Stimulated activated naive B cell treated with anti-CD40 and anti-IgM and Interleukin-4, amounts not matched to agents 10 μg/mL and 1 μg/mL and 100 μg/mL, for 72 hours (primary cell): ENCODE data around the gene ADGRV1.
"Not testable (repeated sequence)": the region's sequence is repeated elsewhere in the genome, so short reads cannot be mapped to it uniquely, and the experiment has no call there.

ENCODE experiments used
- ATAC-seq, 2 donors: fragments of 150-1000 bp; cut with Tn5 transposase; replicated peaks; 2 replicates each; pipeline ENCODE4 v1.10.0; 2021; ENCODE audit warnings: moderate library complexity in 1 of 2
- DNase-seq: peaks from one replicate; pipeline ENCODE4 v3.0.0; 2021
- H3K27ac Mint-ChIP-seq: one replicate; pipeline ENCODE4 v1.8.0; 2022; ENCODE audit warnings: mild to moderate bottlenecking, mixed read lengths
- H3K27me3 Mint-ChIP-seq, 2 donors: one replicate each; pipeline ENCODE4 v1.8.0; 2022; ENCODE audit warnings: mixed read lengths in 2 of 2
- H3K36me3 Mint-ChIP-seq, 2 donors: one replicate each; pipeline ENCODE4 v1.8.0; 2022; ENCODE audit warnings: mixed read lengths in 2 of 2, mild to moderate bottlenecking in 1 of 2
- H3K4me1 Mint-ChIP-seq, 2 donors: one replicate each; pipeline ENCODE4 v1.8.0; 2022; ENCODE audit warnings: mixed read lengths in 2 of 2, mild to moderate bottlenecking in 1 of 2
- H3K4me3 Mint-ChIP-seq, 2 donors: one replicate each; pipeline ENCODE4 v1.8.0; 2022; ENCODE audit warnings: mild to moderate bottlenecking in 2 of 2, mixed read lengths in 2 of 2, moderate library complexity in 1 of 2
- H3K9me3 Mint-ChIP-seq, 2 donors: one replicate each; pipeline ENCODE4 v1.8.0; 2022; ENCODE audit warnings: mixed read lengths in 2 of 2, mild to moderate bottlenecking in 1 of 2

ADGRV1 gene

GRCh38 chr5:90796919-90797318 is 238.3 kb downstream of the ADGRV1 start:
- ATAC-seq, H3K36me3 Mint-ChIP-seq, H3K27ac Mint-ChIP-seq, H3K27me3 Mint-ChIP-seq, H3K4me1 Mint-ChIP-seq, H3K4me3 Mint-ChIP-seq, DNase-seq: not testable (repeated sequence)
- peaks cover 22 to 30% of the 10 kb centered on the region in 2 donors for H3K9me3 Mint-ChIP-seq

- not testable (repeated sequence) for H3K4me1 Mint-ChIP-seq, H3K4me3 Mint-ChIP-seq, ATAC-seq, DNase-seq, H3K36me3 Mint-ChIP-seq, H3K27ac Mint-ChIP-seq
- H3K27me3 Mint-ChIP-seq = peaks cover 0 to 13% of the 10 kb centered on the region in 2 donors
- peaks cover 22 to 30% of the 10 kb centered on the region in 2 donors for H3K9me3 Mint-ChIP-seq
These were observed 241.5 kb downstream of the ADGRV1 start for GRCh38 chr5:90800082-90800481.

GRCh38 chr5:90800515-90800914 is 241.9 kb downstream of the ADGRV1 start:
- ATAC-seq, H3K36me3 Mint-ChIP-seq, DNase-seq, H3K4me3 Mint-ChIP-seq, H3K27ac Mint-ChIP-seq, H3K4me1 Mint-ChIP-seq: not testable (repeated sequence)
- peaks cover 0 to 13% of the 10 kb centered on the region in 2 donors for H3K27me3 Mint-ChIP-seq
- H3K9me3 Mint-ChIP-seq = peaks cover 22 to 30% of the 10 kb centered on the region in 2 donors

- no peak for DNase-seq
- ATAC-seq = peak; percentile 64 to 66
- Mint-ChIP-seq H3K9me3 (peaks cover 15 to 21% of the 10 kb centered on the region in 2 donors), H3K4me1 (no peaks in the 10 kb centered on the region), H3K27me3 (peaks cover 0 to 9% of the 10 kb centered on the region in 2 donors), H3K36me3 (peaks cover 0 to 3% of the 10 kb centered on the region in 2 donors), H3K4me3 (no peak overlapping the region), H3K27ac (peak overlapping the region; percentile 42)
These were observed 244.1 kb downstream of the ADGRV1 start for GRCh38 chr5:90802474-90803317.

GRCh38 chr5:90803381-90803780 is 244.8 kb downstream of the ADGRV1 start:
- peaks cover 12 to 17% of the 10 kb centered on the region in 2 donors for H3K9me3 Mint-ChIP-seq
- no peaks in the 10 kb centered on the region for H3K4me1 Mint-ChIP-seq
- H3K4me3 Mint-ChIP-seq = no peak overlapping the region
- H3K27ac Mint-ChIP-seq = no peak overlapping the region
- H3K27me3 Mint-ChIP-seq = peaks cover 0 to 8% of the 10 kb centered on the region in 2 donors
- ATAC-seq (no peak), DNase-seq (no peak)
- H3K36me3 Mint-ChIP-seq = peaks cover 0 to 3% of the 10 kb centered on the region in 2 donors

GRCh38 chr5:90803876-90804275 is 245.3 kb downstream of the ADGRV1 start:
- ATAC-seq (no peak), DNase-seq (no peak)
- Mint-ChIP-seq H3K36me3 (peaks cover 0 to 3% of the 10 kb centered on the region in 2 donors), H3K27me3 (peaks cover 0 to 8% of the 10 kb centered on the region in 2 donors), H3K27ac (no peak overlapping the region), H3K4me3 (no peak overlapping the region), H3K4me1 (no peaks in the 10 kb centered on the region), H3K9me3 (peaks cover 11 to 14% of the 10 kb centered on the region in 2 donors)

GRCh38 chr5:90807496-90807895 is 248.9 kb downstream of the ADGRV1 start:
- no peak overlapping the region for H3K4me3 Mint-ChIP-seq
- no peak overlapping the region for H3K27ac Mint-ChIP-seq
- H3K36me3 Mint-ChIP-seq = no peaks in the 10 kb centered on the region
- H3K27me3 Mint-ChIP-seq = peaks cover 0 to 10% of the 10 kb centered on the region in 2 donors
- DNase-seq (no peak), ATAC-seq (no peak)
- H3K9me3 Mint-ChIP-seq = no peaks in the 10 kb centered on the region
- H3K4me1 Mint-ChIP-seq = no peaks in the 10 kb centered on the region

- no peak overlapping the region for H3K4me3 Mint-ChIP-seq
- H3K27ac Mint-ChIP-seq = no peak overlapping the region
- DNase-seq = no peak
- no peaks in the 10 kb centered on the region for H3K9me3 Mint-ChIP-seq
- no peak for ATAC-seq
- H3K27me3 Mint-ChIP-seq = peaks cover 0 to 3% of the 10 kb centered on the region in 2 donors
- no peaks in the 10 kb centered on the region for H3K36me3 Mint-ChIP-seq
- no peaks in the 10 kb centered on the region for H3K4me1 Mint-ChIP-seq
These were observed 250.9 kb downstream of the ADGRV1 start for GRCh38 chr5:90809311-90810056.

GRCh38 chr5:90810211-90810610 is 251.6 kb downstream of the ADGRV1 start:
- Mint-ChIP-seq H3K27ac (no peak overlapping the region), H3K4me3 (no peak overlapping the region), H3K9me3 (no peaks in the 10 kb centered on the region), H3K4me1 (no peaks in the 10 kb centered on the region), H3K36me3 (no peaks in the 10 kb centered on the region), H3K27me3 (peaks cover 0 to 3% of the 10 kb centered on the region in 2 donors)
- no peak for ATAC-seq
- no peak for DNase-seq

- no peak overlapping the region for H3K27ac Mint-ChIP-seq
- H3K4me3 Mint-ChIP-seq = no peak overlapping the region
- DNase-seq (no peak), ATAC-seq (no peak)
- no peaks in the 10 kb centered on the region for H3K4me1 Mint-ChIP-seq
- H3K27me3 Mint-ChIP-seq = peaks cover 0 to 3% of the 10 kb centered on the region in 2 donors
- no peaks in the 10 kb centered on the region for H3K36me3 Mint-ChIP-seq
- no peaks in the 10 kb centered on the region for H3K9me3 Mint-ChIP-seq
These were observed 254.8 kb downstream of the ADGRV1 start for GRCh38 chr5:90813392-90813791.

GRCh38 chr5:90822062-90822461 is 263.5 kb downstream of the ADGRV1 start:
- H3K36me3 Mint-ChIP-seq, H3K9me3 Mint-ChIP-seq, H3K4me1 Mint-ChIP-seq, DNase-seq, H3K27me3 Mint-ChIP-seq, H3K27ac Mint-ChIP-seq, ATAC-seq, H3K4me3 Mint-ChIP-seq: not testable (repeated sequence)

GRCh38 chr5:90824436-90824835 is 265.8 kb downstream of the ADGRV1 start:
- Mint-ChIP-seq H3K9me3 (peaks cover 0 to 4% of the 10 kb centered on the region in 2 donors), H3K4me3 (no peak overlapping the region), H3K4me1 (no peaks in the 10 kb centered on the region), H3K27me3 (no peaks in the 10 kb centered on the region), H3K27ac (no peak overlapping the region), H3K36me3 (no peaks in the 10 kb centered on the region)
- DNase-seq = no peak
- ATAC-seq = no peak

GRCh38 chr5:90830058-90830457 is 271.5 kb downstream of the ADGRV1 start:
- H3K9me3 Mint-ChIP-seq = peaks cover 0 to 3% of the 10 kb centered on the region in 2 donors
- no peak overlapping the region for H3K27ac Mint-ChIP-seq
- peaks cover 0 to 5% of the 10 kb centered on the region in 2 donors for H3K27me3 Mint-ChIP-seq
- ATAC-seq (no peak), DNase-seq (no peak)
- no peak overlapping the region for H3K4me3 Mint-ChIP-seq
- H3K4me1 Mint-ChIP-seq = no peaks in the 10 kb centered on the region
- H3K36me3 Mint-ChIP-seq = no peaks in the 10 kb centered on the region

GRCh38 chr5:90833753-90834152 is 275.2 kb downstream of the ADGRV1 start:
- no peaks in the 10 kb centered on the region for H3K36me3 Mint-ChIP-seq
- peaks cover 0 to 3% of the 10 kb centered on the region in 2 donors for H3K9me3 Mint-ChIP-seq
- no peaks in the 10 kb centered on the region for H3K4me1 Mint-ChIP-seq
- peaks cover 0 to 12% of the 10 kb centered on the region in 2 donors for H3K27me3 Mint-ChIP-seq
- no peak for DNase-seq
- no peak overlapping the region for H3K4me3 Mint-ChIP-seq
- ATAC-seq = no peak
- no peak overlapping the region for H3K27ac Mint-ChIP-seq
